Measurements from ENCODE around the gene EEF1A1. TPM values are rescaled to one million over a fixed set of nuclear protein-coding genes. Genes with fewer than 3 reads are reported as not detected.

The EEF1A1 gene
- polyA plus RNA-seq, 1 donor (not counting 4 experiments of a cell fraction or from before 2014, with no cell fraction given) = 11,226 TPM

DNA sequence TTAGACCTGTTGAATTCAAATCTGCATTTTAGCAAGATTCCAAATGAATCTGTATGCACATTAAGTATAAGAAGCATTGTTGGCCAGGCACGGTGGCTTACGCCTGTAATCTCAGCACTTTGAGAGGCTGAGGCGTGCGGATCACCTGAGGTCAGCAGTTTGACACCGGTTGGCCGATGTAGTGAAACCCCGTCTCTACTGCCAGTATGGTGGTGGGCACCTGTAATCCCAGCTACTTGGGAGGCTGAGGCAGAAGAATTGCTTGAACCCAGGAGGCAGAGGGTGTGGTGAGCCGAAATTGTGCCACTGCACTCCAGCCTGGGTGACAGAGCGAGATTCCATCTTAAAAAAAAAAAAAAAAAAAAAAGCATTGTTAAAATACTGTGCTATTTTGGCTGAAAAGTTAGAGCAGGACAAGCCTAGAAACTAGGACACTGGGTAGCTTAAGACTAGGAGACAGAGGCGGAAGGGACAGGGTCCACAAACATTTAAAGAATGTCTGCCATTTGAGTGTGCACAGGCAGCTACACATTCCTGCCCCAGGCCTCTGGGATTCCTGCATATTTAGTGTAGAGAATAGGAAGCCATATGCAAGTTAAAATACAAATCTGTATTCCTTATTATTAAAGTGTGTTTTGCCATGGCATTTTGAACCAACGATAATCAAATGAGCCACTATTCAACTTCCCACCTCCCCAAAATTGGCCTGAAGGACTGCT is 45.1 kb upstream of the EEF1A1 start:
- Histone ChIP-seq H4K20me1 (ENCODE audit: control insufficient read depth, extremely low read depth, insufficient read depth, low read length) (no peaks in the 10 kb centered on the region), H3K36me3 (ENCODE audit: control insufficient read depth in 2 of 2, extremely low read depth in 1 of 2, insufficient read depth in 2 of 2, low read length in 2 of 2) (no peaks in the 10 kb centered on the region), H3K27ac (ENCODE audit: control insufficient read depth, insufficient read depth, low read length) (no peak overlapping the region), H3K4me1 (ENCODE audit: control insufficient read depth, extremely low read depth, insufficient read depth, low read length) (peaks cover 5% of the 10 kb centered on the region), H3K4me3 (ENCODE audit: control insufficient read depth in 2 of 3, extremely low read depth in 1 of 3, insufficient read depth in 2 of 3, low read depth in 1 of 3, low read length in 3 of 3) (no peak overlapping the region), H3K27me3 (ENCODE audit: control insufficient read depth, extremely low read depth, insufficient read depth, low read length) (no peaks in the 10 kb centered on the region), H3K79me2 (ENCODE audit: control insufficient read depth, insufficient read depth, low read length) (no peaks in the 10 kb centered on the region), H3K9me1 (ENCODE audit: control insufficient read depth, extremely low read depth, insufficient read depth, low read length) (no peaks in the 10 kb centered on the region), H3K9ac (ENCODE audit: control insufficient read depth, extremely low read depth, insufficient read depth, low read length) (no peak overlapping the region), H3K9me3 (ENCODE audit: control insufficient read depth, low read depth, low read length) (no peaks in the 10 kb centered on the region), H2AFZ (ENCODE audit: control insufficient read depth, low read length) (peak overlapping the region; percentile 41), H3K4me2 (ENCODE audit: control insufficient read depth, extremely low read depth, insufficient read depth, low read depth, low read length) (no peak overlapping the region)
- no peak for DNase-seq (ENCODE audit: low read depth, low spot score)
- dilution Hi-C loops (cut with MboI; ENCODE audit: extremely low pct_ligation_motif_present, low sequenced_read_pairs) = no loop called here
- no peak for TF ChIP-seq CTCF (optimal IDR thresholded peaks at IDR 0.05 in 1 of 3, IDR thresholded peaks at IDR 0.05 in 1 of 3, conservative IDR thresholded peaks at IDR 0.05 in 1 of 3; ENCODE audit: extremely low read depth in 1 of 3, insufficient read depth in 2 of 3, low read length in 3 of 3)
- TF ChIP-seq EZH2 (IDR thresholded peaks at IDR 0.05; ENCODE audit: low read length) = no peak
- FAIRE-seq = no peak

DNA sequence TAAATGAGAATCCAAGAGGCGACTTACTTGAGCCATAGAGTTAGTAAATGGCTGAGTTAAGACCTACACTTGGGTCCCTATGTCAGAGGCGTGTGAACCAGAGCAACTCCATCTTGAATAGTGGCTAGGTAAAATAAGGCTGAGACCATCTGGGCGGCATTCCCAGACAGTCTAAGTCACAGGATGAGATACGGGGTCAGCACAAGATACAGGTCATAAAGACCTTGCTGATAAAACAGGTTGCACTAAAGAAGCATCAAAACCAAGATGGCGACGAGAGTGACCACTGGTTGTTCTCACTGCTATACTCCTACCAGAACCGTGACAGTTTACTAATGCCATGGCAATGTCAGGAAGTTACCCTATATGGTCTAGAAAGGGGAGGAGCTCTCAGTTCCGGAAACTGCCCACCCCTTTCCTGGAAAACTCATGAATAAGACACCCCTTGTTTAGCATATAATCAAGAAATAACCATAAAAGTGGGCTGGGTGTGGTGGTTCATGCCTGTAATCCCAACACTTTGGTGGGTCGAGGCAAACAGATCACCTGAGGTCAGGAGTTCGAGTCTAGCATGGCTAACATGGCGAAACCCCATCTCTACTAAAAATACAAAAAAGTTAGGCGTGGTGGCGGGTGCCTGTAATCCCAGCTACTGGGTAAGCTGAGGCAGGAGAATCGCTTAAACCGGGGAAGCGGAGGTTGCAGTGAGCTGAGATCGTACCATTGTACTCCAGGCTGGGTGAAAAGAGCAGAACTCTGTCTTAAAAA is 43.9 kb upstream of the EEF1A1 start:
- Histone ChIP-seq H3K27me3 (ENCODE audit: control insufficient read depth, extremely low read depth, insufficient read depth, low read length) (no peaks in the 10 kb centered on the region), H3K4me2 (ENCODE audit: control insufficient read depth, extremely low read depth, insufficient read depth, low read depth, low read length) (no peak overlapping the region), H4K20me1 (ENCODE audit: control insufficient read depth, extremely low read depth, insufficient read depth, low read length) (no peaks in the 10 kb centered on the region), H3K36me3 (ENCODE audit: control insufficient read depth in 2 of 2, extremely low read depth in 1 of 2, insufficient read depth in 2 of 2, low read length in 2 of 2) (no peaks in the 10 kb centered on the region), H3K79me2 (ENCODE audit: control insufficient read depth, insufficient read depth, low read length) (no peaks in the 10 kb centered on the region), H3K9me3 (ENCODE audit: control insufficient read depth, low read depth, low read length) (no peaks in the 10 kb centered on the region), H3K27ac (ENCODE audit: control insufficient read depth, insufficient read depth, low read length) (no peak overlapping the region), H3K4me3 (ENCODE audit: control insufficient read depth in 2 of 3, extremely low read depth in 1 of 3, insufficient read depth in 2 of 3, low read depth in 1 of 3, low read length in 3 of 3) (no peak overlapping the region), H3K9me1 (ENCODE audit: control insufficient read depth, extremely low read depth, insufficient read depth, low read length) (no peaks in the 10 kb centered on the region), H2AFZ (ENCODE audit: control insufficient read depth, low read length) (no peak overlapping the region), H3K9ac (ENCODE audit: control insufficient read depth, extremely low read depth, insufficient read depth, low read length) (no peak overlapping the region), H3K4me1 (ENCODE audit: control insufficient read depth, extremely low read depth, insufficient read depth, low read length) (peaks cover 5% of the 10 kb centered on the region)
- no peak for FAIRE-seq
- no peak for DNase-seq (ENCODE audit: low read depth, low spot score)
- dilution Hi-C loops (cut with MboI; ENCODE audit: extremely low pct_ligation_motif_present, low sequenced_read_pairs) = no loop called here
- TF ChIP-seq EZH2 (IDR thresholded peaks at IDR 0.05; ENCODE audit: low read length) (no peak), CTCF (optimal IDR thresholded peaks at IDR 0.05 in 1 of 3, IDR thresholded peaks at IDR 0.05 in 1 of 3, conservative IDR thresholded peaks at IDR 0.05 in 1 of 3; ENCODE audit: extremely low read depth in 1 of 3, insufficient read depth in 2 of 3, low read length in 3 of 3) (no peak)
